Ovary (tissue), 3 donors: ENCODE data around the gene CRISPLD2.

Experiments used
- POLR2A ChIP-seq: fragments of 450-650 bp; IDR thresholded peaks from one replicate; pipeline ENCODE4 v1.6.1; 2017; ENCODE audit warnings: antibody characterized with exemption, mild to moderate bottlenecking, moderate library complexity
- TF ChIP-seq, protein P1 (sequence below), 3 donors: fragments of 450-650 bp in 2 of 3; fragments of 200-600 bp in 1 of 3; IDR thresholded peaks; one replicate each; pipeline versions ENCODE4 v1.5.1 to v1.8.0; 2016 to 2022; ENCODE audit warnings: antibody characterized with exemption in 3 of 3, mild to moderate bottlenecking in 1 of 3
- donor health status: DM: no; HTN: no; CAD: no.

DNA sequence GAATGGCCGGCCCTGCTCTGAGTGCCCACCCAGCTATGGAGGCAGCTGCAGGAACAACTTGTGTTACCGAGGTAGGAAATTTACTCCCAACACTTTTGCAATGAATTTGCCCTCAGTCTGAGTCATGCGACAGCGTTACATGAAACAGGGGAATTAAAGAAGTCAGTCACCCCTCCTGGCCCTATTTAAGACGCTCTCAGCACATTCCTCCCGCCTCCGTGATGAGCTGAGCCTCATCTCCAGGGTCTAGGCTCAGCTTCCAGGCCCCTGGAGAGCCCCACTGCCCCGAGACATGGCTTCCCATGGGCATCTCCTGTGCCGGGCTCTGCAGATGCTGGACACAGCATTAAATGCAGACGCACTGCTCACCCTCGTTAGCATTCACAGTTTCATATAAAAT, 35.0 kb downstream of the CRISPLD2 start:
- TF ChIP-seq, protein P1, sequence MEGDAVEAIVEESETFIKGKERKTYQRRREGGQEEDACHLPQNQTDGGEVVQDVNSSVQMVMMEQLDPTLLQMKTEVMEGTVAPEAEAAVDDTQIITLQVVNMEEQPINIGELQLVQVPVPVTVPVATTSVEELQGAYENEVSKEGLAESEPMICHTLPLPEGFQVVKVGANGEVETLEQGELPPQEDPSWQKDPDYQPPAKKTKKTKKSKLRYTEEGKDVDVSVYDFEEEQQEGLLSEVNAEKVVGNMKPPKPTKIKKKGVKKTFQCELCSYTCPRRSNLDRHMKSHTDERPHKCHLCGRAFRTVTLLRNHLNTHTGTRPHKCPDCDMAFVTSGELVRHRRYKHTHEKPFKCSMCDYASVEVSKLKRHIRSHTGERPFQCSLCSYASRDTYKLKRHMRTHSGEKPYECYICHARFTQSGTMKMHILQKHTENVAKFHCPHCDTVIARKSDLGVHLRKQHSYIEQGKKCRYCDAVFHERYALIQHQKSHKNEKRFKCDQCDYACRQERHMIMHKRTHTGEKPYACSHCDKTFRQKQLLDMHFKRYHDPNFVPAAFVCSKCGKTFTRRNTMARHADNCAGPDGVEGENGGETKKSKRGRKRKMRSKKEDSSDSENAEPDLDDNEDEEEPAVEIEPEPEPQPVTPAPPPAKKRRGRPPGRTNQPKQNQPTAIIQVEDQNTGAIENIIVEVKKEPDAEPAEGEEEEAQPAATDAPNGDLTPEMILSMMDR (IDR thresholded peaks at IDR 0.05): no peak
- no peak for TF ChIP-seq POLR2A
